Ovary (tissue), 9 donors: ENCODE data around the gene ARHGEF28. TPM values are rescaled to one million over a fixed set of nuclear protein-coding genes. Genes with fewer than 3 reads are reported as not detected.

Experiments
- DNase-seq, 5 donors: peaks; one replicate each; pipeline ENCODE4 v3.0.0-alpha.2; 2019 to 2020
- H3K27ac ChIP-seq, 2 donors: fragments of 200-600 bp; one replicate each; pipeline versions ENCODE4 v1.5.1 to v1.8.0; 2019 to 2022
- H3K27me3 ChIP-seq: fragments of 200-600 bp; one replicate; pipeline ENCODE4 v1.8.0; 2022
- H3K36me3 ChIP-seq: fragments of 200-600 bp; sonication (generic); one replicate; pipeline ENCODE4 v1.5.1; 2019
- H3K4me1 ChIP-seq: one replicate; pipeline ENCODE4 v1.8.1; 2013; ENCODE audit warnings: mild to moderate bottlenecking, moderate library complexity; ENCODE audit not compliant: insufficient read depth
- H3K4me3 ChIP-seq: fragments of 200-600 bp; sonication (generic); one replicate; pipeline ENCODE4 v1.5.1; 2017
- H3K9me3 ChIP-seq, 2 donors: fragments of 200-600 bp in 1 of 2; sonication (generic) in 1 of 2; one replicate each; pipeline versions ENCODE4 v1.5.1 to v1.8.1; 2013 to 2019; ENCODE audit warnings: mild to moderate bottlenecking in 1 of 2, moderate library complexity in 1 of 2
- EP300 ChIP-seq: sonication (generic); formaldehyde crosslinking; IDR thresholded peaks from one replicate; pipeline ENCODE4 v1.6.1; 2017; ENCODE audit warnings: antibody characterized with exemption
- POLR2A ChIP-seq: fragments of 450-650 bp; IDR thresholded peaks from one replicate; pipeline ENCODE4 v1.6.1; 2017; ENCODE audit warnings: antibody characterized with exemption, mild to moderate bottlenecking, moderate library complexity
- WGBS, 3 donors: extraction: QIAGEN DNeasy Blood & Tissue Kit in 1 of 3; methylation state at CpG; one replicate each; pipeline versions ENCODE4 v1.1.5 to v1.1.7; 2013 to 2017; 5-methylcytosine and 5-hydroxymethylcytosine counted together
- intact Hi-C, 4 donors: fragments of 100-400 bp; cut with DNase I; formaldehyde crosslinking; loops; one replicate each; pipeline versions ENCODE4 v1.11.0 to v1.15.1; 2022 to 2023
- polyA plus RNA-seq, 2 donors: library from polyadenylated mRNA; stranded (reverse); fragments of 200-250 nt in 1 of 2; fragments of 350-450 nt in 1 of 2; fragmentation: Illumina TruSeq in 1 of 2; extraction: RNeasy Lipid Tissue Mini Kit (QIAGEN cat#74804) in 1 of 2; gene quantifications; one replicate each; pipeline ENCODE4 v1.2.3, GENCODE V29; 2013 to 2014
- total RNA-seq, 7 donors: library from RNA; depleted of rRNA in 2 of 7; stranded (reverse); fragments of >200 nt in 2 of 7; fragmentation: NEBNext Ultra II Directional in 3 of 7; extraction: Animal tissue kit (Norgen Biotek cat#: 25700) in 3 of 7; gene quantifications; one replicate each; pipeline versions ENCODE4 v1.1.0 to v1.2.4, GENCODE V29; 2016 to 2023
- TF ChIP-seq, protein P1 (sequence below), 3 donors: fragments of 450-650 bp in 2 of 3; fragments of 200-600 bp in 1 of 3; IDR thresholded peaks; one replicate each; pipeline versions ENCODE4 v1.5.1 to v1.8.0; 2016 to 2022; ENCODE audit warnings: antibody characterized with exemption in 3 of 3, mild to moderate bottlenecking in 1 of 3
- donor health status: DM: no; HTN: no; CAD: no; lungs with moderate emphysema.
- donor health status: DM: no; HTN: no; CAD: no.
- donor health status: Bipolar disorder and iron deficiency.
- donor health status: DM: yes; HTN: yes; CAD: no.
- donor health status: DM: no; HTN: no; CAD: no.
- donor health status: DM: yes; HTN: yes; CAD: no.

ARHGEF28 gene
- total and polyA plus RNA-seq, 9 donors = 21.5 to 75.6 (median 35.0) TPM

DNA sequence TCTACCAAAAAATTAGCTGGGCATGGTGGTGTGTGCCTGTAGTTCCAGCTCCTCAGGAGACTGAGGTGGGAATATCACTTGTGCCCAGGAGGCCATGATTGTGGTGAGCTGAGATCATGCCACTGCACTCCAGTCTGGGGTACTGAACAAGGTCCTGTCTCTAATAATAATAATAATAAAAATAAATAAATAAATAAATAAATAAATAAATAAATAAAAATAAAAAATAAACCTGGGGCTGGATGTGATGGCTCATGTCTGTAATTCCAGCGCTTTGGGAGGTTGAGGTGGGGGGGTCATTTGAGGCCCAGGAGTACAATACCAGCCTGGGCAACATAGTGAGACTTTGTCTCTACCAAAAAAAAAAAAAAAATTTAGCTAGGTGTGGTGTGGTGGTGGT is 113.7 kb downstream of the ARHGEF28 start:
- H3K27me3 ChIP-seq = no peaks in the 10 kb centered on the region
- no peak for TF ChIP-seq EP300
- TF ChIP-seq POLR2A = no peak
- TF ChIP-seq, protein P1, sequence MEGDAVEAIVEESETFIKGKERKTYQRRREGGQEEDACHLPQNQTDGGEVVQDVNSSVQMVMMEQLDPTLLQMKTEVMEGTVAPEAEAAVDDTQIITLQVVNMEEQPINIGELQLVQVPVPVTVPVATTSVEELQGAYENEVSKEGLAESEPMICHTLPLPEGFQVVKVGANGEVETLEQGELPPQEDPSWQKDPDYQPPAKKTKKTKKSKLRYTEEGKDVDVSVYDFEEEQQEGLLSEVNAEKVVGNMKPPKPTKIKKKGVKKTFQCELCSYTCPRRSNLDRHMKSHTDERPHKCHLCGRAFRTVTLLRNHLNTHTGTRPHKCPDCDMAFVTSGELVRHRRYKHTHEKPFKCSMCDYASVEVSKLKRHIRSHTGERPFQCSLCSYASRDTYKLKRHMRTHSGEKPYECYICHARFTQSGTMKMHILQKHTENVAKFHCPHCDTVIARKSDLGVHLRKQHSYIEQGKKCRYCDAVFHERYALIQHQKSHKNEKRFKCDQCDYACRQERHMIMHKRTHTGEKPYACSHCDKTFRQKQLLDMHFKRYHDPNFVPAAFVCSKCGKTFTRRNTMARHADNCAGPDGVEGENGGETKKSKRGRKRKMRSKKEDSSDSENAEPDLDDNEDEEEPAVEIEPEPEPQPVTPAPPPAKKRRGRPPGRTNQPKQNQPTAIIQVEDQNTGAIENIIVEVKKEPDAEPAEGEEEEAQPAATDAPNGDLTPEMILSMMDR (IDR thresholded peaks at IDR 0.05) = no peak

DNA sequence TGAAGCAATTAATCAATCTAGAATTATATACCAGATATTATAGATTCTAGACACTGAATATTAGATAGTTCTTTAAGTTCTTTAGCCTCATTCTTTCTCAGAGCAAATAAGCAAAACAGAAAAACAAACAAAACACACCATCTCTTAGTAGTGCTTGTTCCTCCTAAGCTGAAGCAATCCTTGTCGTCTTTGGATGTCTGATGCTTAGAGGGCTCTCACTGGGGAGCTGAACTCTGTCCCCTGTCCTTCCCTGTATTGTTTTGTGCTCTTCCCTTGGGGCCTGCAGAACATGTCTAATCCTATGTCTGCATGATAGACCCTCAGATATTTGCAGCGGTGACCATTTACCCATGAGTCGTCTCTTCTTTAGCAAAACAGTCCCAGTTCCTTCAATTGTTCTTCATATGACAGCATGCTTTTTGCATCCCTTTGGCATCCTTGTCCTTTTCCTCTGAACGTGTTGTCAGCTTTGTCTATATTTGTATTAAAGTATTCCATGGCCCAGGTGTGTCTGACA is 114.3 kb downstream of the ARHGEF28 start:
- Histone ChIP-seq H3K27ac (no peak overlapping the region), H3K4me1 (peaks cover 8% of the 10 kb centered on the region), H3K9me3 (no peaks in the 10 kb centered on the region), H3K36me3 (no peaks in the 10 kb centered on the region), H3K27me3 (no peaks in the 10 kb centered on the region), H3K4me3 (no peak overlapping the region)
- DNase-seq = no peak
- 60 to 70% (median 65%) methylated on average over 4 of the region's 4 CpGs for WGBS, 3 donors
- intact Hi-C loops = loop anchor here in 1 of 4 donors (10.0 kb wide), 1 partner anchor 46 kb away; no protein-coding TSS in a partner anchor
- no peak for TF ChIP-seq POLR2A
- TF ChIP-seq, protein P1 (IDR thresholded peaks at IDR 0.05) = no peak
- no peak for TF ChIP-seq EP300

More for the DNA sequence above, 113.7 kb downstream of the ARHGEF28 start:
- Histone ChIP-seq H3K27ac (no peak overlapping the region), H3K4me3 (no peak overlapping the region), H3K9me3 (no peaks in the 10 kb centered on the region), H3K36me3 (no peaks in the 10 kb centered on the region), H3K4me1 (peaks cover 10% of the 10 kb centered on the region)
- 100% methylated on average over 1 of the region's 1 CpG for WGBS, 3 donors
- intact Hi-C loops = loop anchor here in 1 of 4 donors (10.0 kb wide), 1 partner anchor 45 kb away; no protein-coding TSS in a partner anchor
- no peak for DNase-seq

DNA sequence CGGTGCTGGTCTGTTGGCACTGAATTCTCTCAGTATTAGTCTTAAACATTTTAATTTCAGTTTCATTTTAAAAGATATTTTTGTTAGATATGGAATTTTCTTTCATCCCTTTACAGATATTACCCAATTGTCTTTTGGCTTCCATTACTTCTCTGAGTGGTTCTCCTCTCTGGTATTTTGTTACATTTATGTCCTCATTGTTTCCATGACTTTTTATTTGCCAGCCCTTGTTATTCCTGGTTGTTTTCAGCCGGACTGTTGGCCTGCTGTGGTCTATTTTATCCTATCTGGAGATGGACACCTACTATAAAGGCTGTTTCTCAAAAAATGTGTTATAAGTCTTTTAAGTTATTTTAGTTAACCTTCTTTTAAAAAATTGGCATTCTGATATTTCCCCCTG is 117.2 kb downstream of the ARHGEF28 start:
- no peak overlapping the region for H3K27ac ChIP-seq
- TF ChIP-seq, protein P1 (IDR thresholded peaks at IDR 0.05) = no peak
- DNase-seq = no peak
- H3K36me3 ChIP-seq = no peaks in the 10 kb centered on the region
- no peak overlapping the region for H3K4me3 ChIP-seq
- 69 to 77% (median 73%) methylated on average over 2 of the region's 2 CpGs for WGBS, 3 donors
- H3K9me3 ChIP-seq = no peaks in the 10 kb centered on the region
- no peaks in the 10 kb centered on the region for H3K27me3 ChIP-seq
- peaks cover 2% of the 10 kb centered on the region for H3K4me1 ChIP-seq
- intact Hi-C loops = loop anchor here in 1 of 4 donors (10.0 kb wide), 1 partner anchor 48 kb away; no protein-coding TSS in a partner anchor

DNA sequence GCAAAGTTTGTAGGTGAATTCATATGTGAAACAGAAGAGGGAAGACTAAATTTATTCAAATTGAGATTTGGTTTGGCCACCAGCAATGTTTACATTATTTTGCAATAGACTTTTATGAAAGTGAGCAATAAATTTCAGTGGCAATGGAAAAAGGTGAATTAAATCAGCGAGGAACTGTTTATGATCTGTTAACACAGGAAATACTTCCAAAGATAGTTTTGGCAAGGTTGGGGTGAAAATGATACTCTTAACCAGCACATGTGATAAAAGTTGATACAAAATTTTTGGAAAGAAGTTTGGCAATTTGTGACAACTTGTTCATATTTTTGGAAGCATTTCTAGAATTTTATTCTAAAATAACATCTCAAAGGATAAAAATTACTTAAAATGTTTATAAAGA is 119.8 kb downstream of the ARHGEF28 start:
- WGBS, 3 donors = 8 to 25% (median 10%) methylated on average over 1 of the region's 1 CpG
- H3K9me3 ChIP-seq = no peaks in the 10 kb centered on the region
- H3K27ac ChIP-seq = no peak overlapping the region
- no peak for DNase-seq
- TF ChIP-seq POLR2A = no peak
- intact Hi-C loops = loop anchor here in 1 of 4 donors (10.0 kb wide), 1 partner anchor 51 kb away; no protein-coding TSS in a partner anchor
- H3K36me3 ChIP-seq = no peaks in the 10 kb centered on the region
- H3K4me1 ChIP-seq = peaks cover 11% of the 10 kb centered on the region
- H3K27me3 ChIP-seq = no peaks in the 10 kb centered on the region
- H3K4me3 ChIP-seq = no peak overlapping the region

DNA sequence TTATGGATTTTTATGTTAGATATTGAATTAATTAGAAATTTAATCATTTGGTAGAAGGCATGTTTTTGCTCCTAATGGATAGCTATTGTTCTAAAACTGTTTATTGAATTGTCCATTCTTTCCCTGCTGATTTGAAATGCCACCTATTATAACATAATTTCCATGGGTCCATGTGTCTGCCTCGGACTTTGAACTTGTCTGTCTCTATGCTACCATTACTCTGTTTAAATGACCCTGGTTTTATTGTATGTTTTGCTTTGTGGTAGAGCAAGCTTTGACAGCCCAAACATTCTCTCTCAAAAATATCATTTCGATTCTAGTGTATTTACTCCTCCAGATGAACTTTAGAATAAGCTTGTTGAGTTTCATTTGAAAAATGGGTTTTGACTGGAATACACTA is 120.6 kb downstream of the ARHGEF28 start:
- no peaks in the 10 kb centered on the region for H3K36me3 ChIP-seq
- H3K9me3 ChIP-seq = no peaks in the 10 kb centered on the region
- H3K4me3 ChIP-seq = no peak overlapping the region
- H3K27ac ChIP-seq = no peak overlapping the region
- H3K4me1 ChIP-seq = peaks cover 15% of the 10 kb centered on the region
- H3K27me3 ChIP-seq = no peaks in the 10 kb centered on the region
- DNase-seq = no peak
- TF ChIP-seq EP300 (no peak), POLR2A (no peak)
- TF ChIP-seq, protein P1 (IDR thresholded peaks at IDR 0.05) = no peak
- intact Hi-C loops = loop anchor here in 1 of 4 donors (10.0 kb wide), 1 partner anchor 52 kb away; no protein-coding TSS in a partner anchor
- 35 to 47% (median 40%) methylated on average over 2 of the region's 2 CpGs for WGBS, 3 donors
